GM12892 (cell line): ENCODE measurements around the gene NIPSNAP2.

Experiments
- POLR2A ChIP-seq: IDR thresholded peaks from 2 replicates; pipeline ENCODE4 v1.6.1; 2011; ENCODE audit warnings: low read depth, low read length, control low read depth
- POLR2AphosphoS5 ChIP-seq: IDR thresholded peaks from 2 replicates; pipeline ENCODE4 v1.6.1; 2011; ENCODE audit warnings: low read depth, low read length, control low read depth

DNA sequence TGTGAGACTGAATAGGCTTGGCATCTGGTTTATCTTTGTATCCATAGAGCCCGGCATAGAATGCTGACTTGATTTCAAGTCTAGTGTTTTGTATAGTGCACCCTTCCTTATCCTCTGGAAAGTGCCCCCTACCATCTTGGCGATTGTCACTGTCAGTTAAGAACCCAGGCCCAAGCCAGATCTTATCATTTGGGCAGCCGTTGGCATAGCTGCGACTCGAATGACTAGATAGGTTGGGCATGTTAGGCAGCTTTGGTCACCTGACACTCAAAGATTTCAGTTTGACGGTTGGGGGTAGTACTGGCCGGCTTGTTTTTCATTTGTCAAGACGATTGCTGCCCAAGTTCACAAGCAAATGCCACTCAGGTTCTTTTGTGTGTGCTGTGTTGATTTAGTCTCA is 6.6 kb downstream of the NIPSNAP2 start:
- no peak for TF ChIP-seq POLR2AphosphoS5
- no peak for TF ChIP-seq POLR2A
